SK-N-MC (cell line): ENCODE data around the gene AP3B1.

Experiments
- EZH2 ChIP-seq: fragments of 200-600 bp; sonication (generic); IDR thresholded peaks from one replicate; pipeline ENCODE4 v1.6.1; 2017; ENCODE audit warnings: antibody characterized with exemption
- POLR2AphosphoS5 ChIP-seq: IDR thresholded peaks from 2 replicates; pipeline ENCODE4 v1.6.1; 2012; ENCODE audit warnings: mild to moderate bottlenecking, low read depth, low read length, borderline replicate concordance

GRCh38 chr5:78213799-78214198 lies 80.7 kb downstream of the AP3B1 start:
- no peak for TF ChIP-seq EZH2
- no peak for TF ChIP-seq POLR2AphosphoS5
